HG03064 (cell line): Measurements from ENCODE around the gene MAPK10.
"Not testable (repeated sequence)": the region's sequence is repeated elsewhere in the genome, so short reads cannot be mapped to it uniquely, and the experiment has no call there.

Experiments used
- ATAC-seq: cut with Tn5 transposase; IDR thresholded peaks from one replicate; pipeline ENCODE4 v1.9.1; 2021; ENCODE audit warnings: low read depth; ENCODE audit not compliant: unreplicated experiment

Gene MAPK10

DNA sequence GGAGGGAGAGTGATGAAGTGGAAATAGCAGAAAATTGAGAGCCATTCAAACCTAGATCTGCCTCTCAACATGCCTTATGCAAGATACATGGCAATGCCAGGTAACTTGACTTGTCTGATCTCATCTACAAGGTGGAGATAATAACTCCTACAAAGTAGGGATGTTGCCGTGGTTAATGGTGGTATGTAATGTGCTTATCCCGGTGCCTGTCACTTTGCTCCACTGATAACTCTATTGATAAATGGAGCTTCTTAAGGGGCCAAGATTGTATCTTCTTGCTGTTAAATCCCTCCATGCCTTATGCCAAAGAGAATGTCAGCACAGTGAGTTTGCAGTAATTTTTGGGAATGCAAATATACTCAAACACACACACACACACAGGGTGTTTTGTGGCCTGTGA is 355.8 kb downstream of the MAPK10 start:
- no peak for ATAC-seq

- ATAC-seq = no peak
These were observed 358.3 kb downstream of the MAPK10 start for GRCh38 chr4:86001591-86001990.

DNA sequence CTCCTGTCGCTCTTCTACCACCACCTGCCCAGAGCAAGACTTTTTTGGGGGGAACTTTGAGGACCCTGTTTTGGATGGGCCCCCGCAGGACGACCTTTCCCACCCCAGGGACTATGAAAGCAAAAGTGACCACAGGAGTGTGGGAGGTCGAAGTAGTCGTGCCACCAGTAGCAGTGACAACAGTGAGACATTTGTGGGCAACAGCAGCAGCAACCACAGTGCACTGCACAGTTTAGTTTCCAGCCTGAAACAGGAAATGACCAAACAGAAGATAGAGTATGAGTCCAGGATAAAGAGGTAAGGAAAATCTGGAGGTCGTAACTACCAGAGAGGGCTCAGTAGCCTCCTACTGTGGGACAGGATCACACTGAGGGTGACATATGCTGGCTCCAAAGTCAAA is 364.5 kb downstream of the MAPK10 start:
- ATAC-seq = no peak

DNA sequence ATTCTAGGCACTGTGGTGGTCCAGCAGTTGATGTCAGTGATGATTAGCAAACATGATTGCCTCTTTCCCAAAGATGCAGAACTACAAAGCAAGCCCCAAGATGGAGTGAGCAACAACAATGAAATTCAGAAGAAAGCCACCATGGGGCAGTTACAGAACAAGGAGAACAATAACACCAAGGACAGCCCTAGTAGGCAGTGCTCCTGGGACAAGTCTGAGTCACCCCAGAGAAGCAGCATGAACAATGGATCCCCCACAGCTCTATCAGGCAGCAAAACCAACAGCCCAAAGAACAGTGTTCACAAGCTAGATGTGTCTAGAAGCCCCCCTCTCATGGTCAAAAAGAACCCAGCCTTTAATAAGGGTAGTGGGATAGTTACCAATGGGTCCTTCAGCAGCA is 365.3 kb downstream of the MAPK10 start:
- ATAC-seq = no peak

- ATAC-seq = no peak
These were observed 366.2 kb downstream of the MAPK10 start for GRCh38 chr4:85993641-85994040.

- no peak for ATAC-seq
These were observed 373.6 kb downstream of the MAPK10 start for GRCh38 chr4:85986266-85986665.

DNA sequence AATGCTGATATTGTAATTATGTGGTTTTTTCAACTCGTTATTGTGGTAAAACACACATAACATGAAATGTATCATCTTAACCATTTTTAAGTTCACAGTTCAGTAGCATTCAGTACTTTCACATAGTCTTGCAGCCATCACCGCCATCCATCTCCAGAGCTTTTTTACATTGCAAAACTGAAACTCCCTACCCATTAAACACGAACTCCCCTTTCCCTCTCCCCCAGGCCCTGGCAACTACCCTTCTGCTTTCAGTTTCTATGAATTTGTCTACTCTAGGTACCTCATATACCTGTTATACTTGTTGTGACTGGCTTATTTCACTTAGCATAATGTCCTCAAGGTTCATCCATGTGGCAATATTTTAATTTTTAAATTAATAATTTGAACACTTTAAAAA is 380.6 kb downstream of the MAPK10 start:
- ATAC-seq = no peak

GRCh38 chr4:85970535-85970934 is 389.3 kb downstream of the MAPK10 start:
- no peak for ATAC-seq

DNA sequence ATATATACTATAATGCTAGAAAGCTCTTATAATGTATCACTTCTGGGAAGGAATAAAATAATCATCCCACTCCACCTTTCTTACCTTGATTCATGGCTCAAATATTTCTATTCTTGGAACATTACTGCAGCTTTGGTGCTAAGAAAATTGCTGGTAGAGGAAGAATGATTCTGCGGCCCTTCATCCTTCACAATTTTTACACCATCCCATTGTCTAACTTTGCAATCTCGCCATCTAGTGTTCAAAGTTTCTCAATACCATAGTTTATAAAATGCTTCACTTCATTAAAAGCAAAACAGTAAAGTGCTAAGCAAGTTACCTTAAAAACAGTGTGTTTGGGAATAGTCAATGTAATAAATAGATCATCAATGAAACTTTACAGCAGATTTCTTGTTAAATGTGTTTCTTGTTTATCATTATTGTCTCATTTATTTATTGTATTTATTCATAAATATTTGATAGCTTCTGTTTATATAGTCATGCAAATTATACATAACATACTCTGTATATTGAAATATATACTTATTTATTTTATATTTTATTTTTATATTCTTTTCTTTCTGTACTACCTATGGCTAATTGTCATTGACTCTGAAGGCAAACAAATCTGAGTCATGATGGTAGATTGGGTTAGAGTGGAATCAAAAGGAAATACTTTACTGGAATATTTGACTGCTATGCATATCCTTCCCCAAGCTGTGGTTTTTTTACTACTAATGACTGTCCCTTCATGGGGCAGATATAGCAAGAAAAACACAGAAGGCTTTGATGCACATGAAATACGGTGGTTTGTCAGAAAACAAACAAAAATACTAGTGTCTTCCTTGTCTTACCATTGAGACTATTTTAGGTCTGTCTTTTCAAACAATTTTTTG is 390.7 kb downstream of the MAPK10 start:
- no peak for ATAC-seq

DNA sequence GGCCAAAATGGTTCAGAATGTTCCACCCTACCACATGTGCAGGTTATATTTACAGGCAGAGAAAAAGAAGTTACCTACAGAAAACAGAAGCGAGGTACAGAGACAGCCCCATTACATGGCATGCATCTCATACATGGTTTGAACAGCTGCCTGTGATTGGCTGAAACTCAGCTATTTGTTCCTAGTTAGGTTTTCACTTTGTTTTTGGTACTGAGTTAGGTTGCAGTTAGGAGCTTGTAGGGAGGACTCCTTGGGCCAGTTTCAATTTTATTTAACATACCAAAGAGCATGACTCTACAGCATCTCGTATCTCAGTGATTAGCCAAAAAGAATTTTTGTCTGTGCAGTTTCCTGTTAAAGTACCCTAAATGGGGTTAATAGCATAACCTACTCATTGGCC is 392.0 kb downstream of the MAPK10 start:
- no peak for ATAC-seq

GRCh38 chr4:85966373-85966772 is 393.5 kb downstream of the MAPK10 start:
- no peak for ATAC-seq

DNA sequence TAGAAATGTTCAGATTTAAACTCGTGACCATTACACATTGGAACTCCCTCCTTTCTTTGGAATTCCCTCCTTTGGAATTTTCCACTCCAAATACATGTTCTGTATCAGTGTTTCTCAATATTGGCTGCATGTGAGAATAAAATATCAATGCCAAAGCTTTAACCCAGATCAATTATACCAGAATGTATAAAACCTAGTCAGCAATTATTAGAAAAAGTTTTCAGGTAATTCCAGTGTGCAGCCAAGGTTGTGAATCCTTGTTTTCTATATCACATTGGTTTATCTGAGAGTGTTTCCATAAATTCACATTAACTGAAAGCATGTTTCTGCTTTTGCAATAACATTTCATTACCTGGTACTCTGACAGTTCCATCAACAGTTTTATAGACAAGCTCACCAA is 394.3 kb downstream of the MAPK10 start:
- no peak for ATAC-seq

GRCh38 chr4:85965017-85965416 is 394.8 kb downstream of the MAPK10 start:
- not testable (repeated sequence) for ATAC-seq

DNA sequence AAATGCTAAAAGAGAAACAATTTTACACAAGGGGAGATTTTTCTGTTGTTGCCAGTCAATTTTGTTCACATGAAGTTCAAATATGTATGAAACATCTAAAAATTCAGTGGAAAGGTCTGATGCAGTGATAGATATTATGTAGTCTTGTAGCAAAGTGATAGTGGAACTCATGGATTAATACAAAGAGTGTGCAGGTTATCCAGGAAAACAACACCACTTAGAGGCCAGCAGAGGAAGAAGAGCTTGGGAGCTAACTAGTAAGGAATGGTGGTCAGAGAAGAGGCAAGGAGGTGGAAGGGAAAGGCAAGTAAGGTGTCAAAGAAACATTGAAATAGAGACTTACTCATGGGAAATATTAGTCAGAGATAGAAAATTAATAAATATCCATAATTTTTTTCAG is 395.6 kb downstream of the MAPK10 start:
- ATAC-seq = no peak

GRCh38 chr4:85963231-85963630 is 396.6 kb downstream of the MAPK10 start:
- ATAC-seq = no peak

- no peak for ATAC-seq
These were observed 398.0 kb downstream of the MAPK10 start for GRCh38 chr4:85961887-85962286.

GRCh38 chr4:85956293-85956945 is 403.4 kb downstream of the MAPK10 start:
- ATAC-seq = no peak

GRCh38 chr4:85955620-85956292 is 404.1 kb downstream of the MAPK10 start:
- no peak for ATAC-seq

- ATAC-seq = no peak
These were observed 406.2 kb downstream of the MAPK10 start for GRCh38 chr4:85953651-85954018.

DNA sequence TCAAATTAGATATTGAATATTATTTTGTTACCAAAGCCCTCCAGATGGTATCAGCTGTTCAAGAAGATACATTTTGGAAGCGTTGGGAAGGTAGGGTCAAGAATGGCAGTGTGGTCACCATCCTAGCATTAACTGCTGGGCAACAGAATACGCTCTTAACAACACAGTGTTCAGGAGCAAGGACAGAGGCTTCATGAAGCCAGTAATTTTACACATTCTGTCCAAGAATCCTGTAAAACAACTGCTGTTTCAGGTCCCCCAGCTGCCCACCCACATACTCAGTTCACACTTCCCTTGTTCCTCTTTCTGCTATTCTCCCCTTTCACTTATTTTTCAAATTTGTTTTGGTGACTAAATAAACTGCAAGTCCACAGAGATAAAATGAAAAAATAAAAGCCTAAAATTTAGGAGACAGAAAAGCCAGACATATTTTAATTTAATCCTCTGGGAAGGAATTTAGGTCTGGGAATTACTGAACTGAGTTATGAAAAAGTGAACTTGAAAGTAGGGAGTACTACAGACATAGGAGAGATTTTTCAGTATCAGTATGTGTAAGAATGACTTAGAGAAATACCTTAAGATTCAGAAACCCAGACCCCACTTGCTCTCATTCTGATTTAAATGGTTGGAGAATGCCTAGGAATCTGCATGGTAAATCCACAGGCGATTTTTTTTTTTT is 406.7 kb downstream of the MAPK10 start:
- ATAC-seq = no peak

GRCh38 chr4:85952528-85952927 is 407.3 kb downstream of the MAPK10 start:
- ATAC-seq = no peak
